Activated B cell treated with CpG ODN at 0.5 μM for 24 hours (primary cell): ENCODE results near the gene BGN. TPM values are rescaled to one million over a fixed set of nuclear protein-coding genes. Genes with fewer than 3 reads are reported as not detected.

Experiments used
- ATAC-seq: fragments of 200-7000 bp; cut with Tn5 transposase; one replicate; pipeline ENCODE4 v1.10.0; 2021; ENCODE audit warnings: low read depth, mild to moderate bottlenecking, moderate library complexity
- CTCF ChIA-PET: fragments of 350-600 bp; sonication (Branson Sonifier 250); formaldehyde crosslinking; loops from one replicate; lab custom pipeline; 2021; ENCODE audit warnings: antibody characterized with exemption; lab: Charles Lee
- POLR2A ChIA-PET: fragments of 350-600 bp; sonication (Branson Sonifier 250); formaldehyde crosslinking; loops from one replicate; lab custom pipeline; 2021; ENCODE audit warnings: antibody characterized with exemption; lab: Charles Lee
- DNase-seq: peaks from one replicate; pipeline ENCODE4 v3.0.0; 2022
- H3K27ac Mint-ChIP-seq: one replicate; pipeline ENCODE4 v1.8.0; 2020; ENCODE audit warnings: mixed read lengths
- H3K27me3 Mint-ChIP-seq: one replicate; pipeline ENCODE4 v1.8.0; 2021; ENCODE audit warnings: mixed read lengths
- H3K36me3 Mint-ChIP-seq: one replicate; pipeline ENCODE4 v1.8.0; 2021; ENCODE audit warnings: low read depth, mixed read lengths
- H3K4me1 Mint-ChIP-seq: one replicate; pipeline ENCODE4 v1.8.0; 2021; ENCODE audit warnings: mixed read lengths
- H3K4me3 Mint-ChIP-seq: one replicate; pipeline ENCODE4 v1.8.0; 2020; ENCODE audit warnings: mild to moderate bottlenecking, mixed read lengths
- H3K9me3 Mint-ChIP-seq: one replicate; pipeline ENCODE4 v1.8.0; 2020; ENCODE audit warnings: mixed read lengths
- CTCF ChIP-seq: fragments of 200-600 bp; IDR thresholded peaks from one replicate; pipeline ENCODE4 v1.8.0; 2022; ENCODE audit warnings: antibody characterized with exemption, mild to moderate bottlenecking
- intact Hi-C: fragments of 100-400 bp; cut with micrococcal nuclease; formaldehyde crosslinking; loops from one replicate; pipeline ENCODE4 v1.15.1; 2024
- total RNA-seq: library from RNA; stranded (reverse); gene quantifications from 2 replicates; pipeline ENCODE4 v1.2.3, GENCODE V29; 2022

The BGN gene
- total RNA-seq, 1 donor from 2014 or later = not detected

- ATAC-seq = no peak
- H3K4me3 Mint-ChIP-seq = no peak overlapping the region
- H3K9me3 Mint-ChIP-seq = no peaks in the 10 kb centered on the region
- POLR2A ChIA-PET = no interaction called here
- H3K27ac Mint-ChIP-seq = no peak overlapping the region
- CTCF ChIA-PET = no interaction called here
- no peak for TF ChIP-seq CTCF
- intact Hi-C loops = no loop called here
- H3K36me3 Mint-ChIP-seq = peaks cover 34% of the 10 kb centered on the region
- no peak for DNase-seq
- H3K4me1 Mint-ChIP-seq = no peaks in the 10 kb centered on the region
- no peaks in the 10 kb centered on the region for H3K27me3 Mint-ChIP-seq
Observed at GRCh38 chrX:153450114-153450948, 44.4 kb upstream of the BGN start.

GRCh38 chrX:153450949-153451277 lies 43.9 kb upstream of the BGN start:
- POLR2A ChIA-PET = no interaction called here
- H3K27ac Mint-ChIP-seq = no peak overlapping the region
- ATAC-seq = no peak
- peaks cover 36% of the 10 kb centered on the region for H3K36me3 Mint-ChIP-seq
- CTCF ChIA-PET = no interaction called here
- no peaks in the 10 kb centered on the region for H3K27me3 Mint-ChIP-seq
- DNase-seq = no peak
- intact Hi-C loops = no loop called here
- no peak for TF ChIP-seq CTCF
- no peak overlapping the region for H3K4me3 Mint-ChIP-seq
- no peaks in the 10 kb centered on the region for H3K4me1 Mint-ChIP-seq
- H3K9me3 Mint-ChIP-seq = no peaks in the 10 kb centered on the region

DNA sequence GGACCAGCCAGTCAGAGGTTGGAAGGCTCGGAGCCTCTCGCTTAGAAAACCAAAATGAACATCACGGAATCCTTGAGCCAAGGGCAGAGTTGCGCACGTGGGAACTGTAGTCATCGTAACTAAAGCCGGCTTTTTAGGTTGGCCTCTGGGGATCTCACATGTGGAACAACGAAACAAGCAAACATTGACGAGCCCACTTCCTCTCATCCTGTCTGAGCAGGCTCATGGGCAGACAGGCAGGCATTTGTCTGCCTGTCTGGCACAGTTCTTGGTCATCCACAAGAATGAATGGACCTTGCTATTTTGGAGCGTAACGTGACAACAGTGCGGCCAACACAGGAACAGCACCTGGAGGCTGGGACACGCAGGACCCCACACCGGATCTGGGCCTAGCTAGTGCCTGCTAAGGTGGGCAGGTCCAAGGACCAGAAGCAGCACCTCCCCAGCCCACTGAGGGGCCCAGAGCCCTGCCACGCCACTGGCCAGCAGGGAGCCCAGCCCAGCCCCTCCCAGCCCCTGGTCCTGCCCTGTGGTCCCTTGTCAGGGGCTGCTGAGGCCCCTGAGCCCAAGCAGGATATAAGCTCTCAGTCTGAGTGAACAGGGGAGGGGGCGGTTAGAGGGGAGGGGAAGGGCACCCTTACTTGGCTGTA lies 39.8 kb upstream of the BGN start:
- Mint-ChIP-seq H3K4me3 (no peak overlapping the region), H3K27me3 (no peaks in the 10 kb centered on the region), H3K27ac (no peak overlapping the region), H3K4me1 (no peaks in the 10 kb centered on the region), H3K9me3 (no peaks in the 10 kb centered on the region), H3K36me3 (peaks cover 47% of the 10 kb centered on the region)
- DNase-seq (no peak), ATAC-seq (no peak)
- TF ChIP-seq CTCF = no peak
- CTCF ChIA-PET = no interaction called here
- intact Hi-C loops = no loop called here
- POLR2A ChIA-PET = no interaction called here

- Mint-ChIP-seq H3K9me3 (no peaks in the 10 kb centered on the region), H3K4me1 (no peaks in the 10 kb centered on the region), H3K36me3 (peaks cover 46% of the 10 kb centered on the region), H3K27me3 (no peaks in the 10 kb centered on the region), H3K27ac (no peak overlapping the region), H3K4me3 (no peak overlapping the region)
- TF ChIP-seq CTCF = no peak
- ChIA-PET POLR2A (no interaction called here), CTCF (no interaction called here)
- no peak for ATAC-seq
- no peak for DNase-seq
- intact Hi-C loops = no loop called here
Observed at GRCh38 chrX:153455571-153455970, 39.2 kb upstream of the BGN start.

DNA sequence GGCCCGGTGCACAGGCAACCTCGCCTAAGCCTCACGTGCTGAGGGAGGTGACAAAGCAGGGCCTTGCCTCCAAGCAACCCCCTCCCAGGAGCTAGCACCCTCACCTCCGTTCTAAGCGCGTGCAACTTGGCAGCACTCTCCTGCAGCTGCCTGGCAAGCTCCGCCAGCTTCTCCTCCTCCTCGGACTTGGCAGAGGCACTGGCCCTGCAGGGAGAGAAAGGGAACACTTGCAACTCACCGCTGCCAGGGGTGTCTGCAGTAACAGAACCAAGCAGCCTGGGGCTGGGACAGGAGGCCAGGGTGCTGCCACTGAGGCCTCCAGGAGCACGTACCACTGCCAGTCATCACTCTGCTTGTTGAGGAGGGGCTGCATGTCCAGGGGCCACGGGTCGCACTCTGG lies 38.6 kb upstream of the BGN start:
- no peak overlapping the region for H3K4me3 Mint-ChIP-seq
- CTCF ChIA-PET = no interaction called here
- ATAC-seq (no peak), DNase-seq (no peak)
- no peak overlapping the region for H3K27ac Mint-ChIP-seq
- no peak for TF ChIP-seq CTCF
- POLR2A ChIA-PET = no interaction called here
- H3K27me3 Mint-ChIP-seq = no peaks in the 10 kb centered on the region
- intact Hi-C loops = no loop called here
- no peaks in the 10 kb centered on the region for H3K9me3 Mint-ChIP-seq
- peaks cover 47% of the 10 kb centered on the region for H3K36me3 Mint-ChIP-seq
- H3K4me1 Mint-ChIP-seq = no peaks in the 10 kb centered on the region
